Ecto neural progenitor cell (in vitro differentiated cells): ENCODE data around the gene BRAF.
"Not testable (repeated sequence)": the region's sequence is repeated elsewhere in the genome, so short reads cannot be mapped to it uniquely, and the experiment has no call there.

Source experiments
- DNase-seq: peaks from one replicate; pipeline ENCODE4 v3.0.0-alpha.2; 2018; ENCODE audit warnings: low spot score

The BRAF gene

DNA sequence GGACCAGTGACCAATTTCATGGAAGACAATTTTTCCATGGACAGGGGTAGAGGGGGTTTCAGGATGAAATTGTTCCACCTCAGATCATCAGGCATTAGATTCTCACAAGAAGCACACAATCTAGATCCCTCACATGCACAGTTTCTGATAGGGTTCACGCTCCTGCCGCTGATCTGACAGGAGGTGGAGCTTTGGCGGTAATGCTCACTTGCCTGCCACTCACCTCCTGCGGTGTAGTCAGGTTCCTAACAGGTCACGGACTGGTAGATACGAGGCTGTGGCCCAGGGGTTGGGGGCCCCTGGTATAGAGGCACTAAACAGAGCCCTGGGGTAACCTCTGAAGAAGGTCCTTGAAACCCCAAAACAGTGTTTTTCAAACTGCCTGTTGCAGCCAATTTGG is 6.5 kb downstream of the BRAF start:
- DNase-seq = no peak

DNA sequence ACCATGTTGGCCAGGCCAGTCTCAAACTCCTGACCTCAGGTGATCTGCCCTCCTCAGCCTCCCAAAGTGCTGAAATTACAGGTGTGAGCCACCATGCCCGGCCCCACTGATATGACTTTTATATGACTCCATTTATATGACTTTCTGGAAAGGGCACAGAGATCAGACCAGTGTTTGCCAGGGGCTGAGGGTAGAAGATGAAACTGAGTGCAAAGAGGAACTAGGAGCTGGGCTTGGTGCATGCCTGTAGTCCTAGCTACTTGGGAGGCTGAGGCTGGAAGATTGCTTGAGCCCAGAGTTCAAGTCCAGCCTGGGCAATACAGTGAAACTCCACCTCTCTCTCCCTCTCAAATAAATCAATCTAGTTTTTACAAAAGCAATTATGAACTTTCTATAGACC is 7.5 kb downstream of the BRAF start:
- no peak for DNase-seq

DNA sequence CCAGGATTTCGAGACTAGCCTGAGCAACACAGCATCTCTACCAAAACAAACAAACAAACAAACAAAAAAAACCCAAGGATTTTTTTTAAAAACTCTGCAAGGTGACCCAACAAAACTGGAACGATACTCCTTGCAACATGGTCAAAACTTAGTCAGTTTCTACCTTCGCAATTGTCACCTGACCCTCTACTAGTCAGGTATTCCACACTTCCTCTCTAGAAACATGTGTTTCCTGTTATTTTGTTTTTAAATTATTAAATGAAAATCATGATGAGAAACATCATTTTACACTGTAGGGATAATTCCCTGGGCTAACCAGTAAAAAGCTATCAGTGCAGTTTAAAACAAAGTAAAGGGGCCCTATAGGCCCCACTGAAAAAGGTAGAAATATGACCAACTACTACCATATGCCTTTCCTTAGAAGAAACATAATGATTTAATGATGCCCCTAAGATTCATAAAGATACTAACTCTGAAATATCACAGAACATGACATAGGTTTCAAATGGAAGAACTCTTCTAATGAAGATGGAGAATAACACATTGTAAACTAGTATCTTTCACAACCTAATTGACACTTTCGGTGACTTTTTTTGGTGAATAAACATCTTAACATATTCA is 8.7 kb downstream of the BRAF start:
- DNase-seq = no peak

DNA sequence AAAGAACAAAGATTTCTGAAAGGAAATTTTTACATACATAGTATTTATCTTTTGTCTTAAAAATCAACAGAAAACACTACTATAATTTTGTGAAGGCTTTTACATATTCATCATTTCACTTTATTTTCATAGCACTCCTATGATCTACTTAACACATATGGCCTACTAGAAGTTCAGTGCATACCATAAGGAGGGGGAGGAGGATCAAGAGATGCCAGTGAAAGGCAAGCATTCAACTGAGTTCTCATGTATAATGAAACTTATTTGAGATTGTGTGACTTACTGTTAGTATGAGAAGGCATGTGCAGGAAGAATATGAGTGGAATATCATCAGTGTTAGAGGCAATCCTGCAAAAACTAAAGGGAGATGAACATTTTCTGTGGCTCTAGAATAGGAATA is 10.6 kb downstream of the BRAF start:
- DNase-seq = no peak

DNA sequence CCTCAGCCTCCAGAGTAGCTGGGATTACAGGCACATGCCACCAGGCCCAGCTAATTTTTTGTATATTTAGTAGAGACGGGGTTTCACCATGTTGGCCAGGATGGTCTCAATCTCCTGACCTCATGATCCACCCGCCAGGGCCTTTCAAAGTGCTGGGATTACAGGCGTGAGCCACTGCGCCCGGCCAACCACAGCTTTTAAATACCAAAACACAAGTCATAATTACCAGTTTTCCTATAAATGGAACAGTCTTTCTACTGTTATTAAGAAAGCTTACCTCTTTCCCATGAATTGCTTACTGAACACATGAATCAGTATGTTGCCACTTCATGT is 11.2 kb downstream of the BRAF start:
- DNase-seq = not testable (repeated sequence)

DNA sequence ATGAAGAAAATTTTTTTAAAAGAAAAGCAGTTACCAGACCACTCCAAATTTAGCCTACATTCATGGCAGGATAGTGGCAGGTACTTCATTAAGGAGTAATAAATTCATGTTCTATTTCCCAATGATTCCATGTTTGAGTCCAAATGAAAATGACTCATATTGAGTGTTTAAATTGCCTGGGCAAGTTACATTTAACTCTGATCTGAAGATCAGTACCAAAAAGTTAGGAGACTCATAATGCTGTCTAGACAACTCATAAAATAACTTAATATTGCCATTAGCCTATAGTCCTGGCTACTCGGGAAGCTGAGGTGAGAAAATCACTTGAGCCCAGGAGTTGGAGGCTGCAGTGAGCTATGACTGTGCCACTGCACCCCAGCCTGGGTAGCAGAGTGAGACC is 13.0 kb downstream of the BRAF start:
- no peak for DNase-seq

DNA sequence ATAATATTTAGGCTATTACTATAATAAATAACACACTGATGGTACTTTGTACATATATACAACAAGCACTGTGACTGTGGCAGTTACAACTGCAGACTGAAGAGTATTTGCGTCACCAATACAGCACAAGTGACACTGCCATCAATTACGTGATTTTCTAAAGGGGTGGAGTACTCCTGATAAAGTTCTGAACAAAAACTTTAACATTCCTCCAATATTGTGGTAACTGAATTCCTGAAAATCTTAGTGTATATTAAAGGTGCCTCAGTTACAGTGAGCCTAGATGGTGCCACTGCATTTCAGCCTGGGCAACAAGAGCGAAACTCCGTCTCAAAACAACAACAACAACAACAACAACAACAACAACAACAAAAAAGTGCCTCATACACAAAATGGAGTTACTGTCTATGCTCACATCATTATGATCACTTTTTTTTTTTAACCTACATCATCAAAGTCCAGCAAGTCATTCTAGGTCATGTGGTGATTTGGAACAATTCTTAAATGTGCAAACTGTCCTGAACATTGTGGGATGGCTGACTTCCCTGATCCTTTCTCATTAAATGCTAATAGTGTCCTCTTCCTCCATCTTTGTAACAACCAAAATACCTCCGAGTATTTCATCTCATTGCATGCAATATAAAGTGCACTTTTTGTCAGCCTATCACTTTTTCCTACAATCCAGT is 15.1 kb downstream of the BRAF start:
- DNase-seq = no peak

DNA sequence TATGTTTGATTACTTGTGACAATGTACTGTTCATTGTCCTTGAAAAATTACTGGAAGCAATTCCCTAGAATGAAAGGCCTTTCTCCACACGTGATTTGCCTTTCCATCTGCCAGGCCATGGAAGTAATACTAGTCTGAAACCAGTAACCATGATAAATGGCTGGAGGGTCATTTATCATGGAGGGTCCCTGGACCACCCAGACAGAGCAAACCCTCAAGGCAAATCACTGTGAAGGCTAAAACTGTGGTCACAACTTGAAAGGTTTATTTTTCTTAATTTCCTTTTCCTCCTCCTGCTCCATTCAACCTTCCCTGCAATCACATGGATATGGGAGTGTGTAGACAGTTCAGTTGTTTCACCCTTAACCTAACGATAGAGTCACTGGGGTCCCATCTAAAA is 16.4 kb downstream of the BRAF start:
- DNase-seq = no peak

DNA sequence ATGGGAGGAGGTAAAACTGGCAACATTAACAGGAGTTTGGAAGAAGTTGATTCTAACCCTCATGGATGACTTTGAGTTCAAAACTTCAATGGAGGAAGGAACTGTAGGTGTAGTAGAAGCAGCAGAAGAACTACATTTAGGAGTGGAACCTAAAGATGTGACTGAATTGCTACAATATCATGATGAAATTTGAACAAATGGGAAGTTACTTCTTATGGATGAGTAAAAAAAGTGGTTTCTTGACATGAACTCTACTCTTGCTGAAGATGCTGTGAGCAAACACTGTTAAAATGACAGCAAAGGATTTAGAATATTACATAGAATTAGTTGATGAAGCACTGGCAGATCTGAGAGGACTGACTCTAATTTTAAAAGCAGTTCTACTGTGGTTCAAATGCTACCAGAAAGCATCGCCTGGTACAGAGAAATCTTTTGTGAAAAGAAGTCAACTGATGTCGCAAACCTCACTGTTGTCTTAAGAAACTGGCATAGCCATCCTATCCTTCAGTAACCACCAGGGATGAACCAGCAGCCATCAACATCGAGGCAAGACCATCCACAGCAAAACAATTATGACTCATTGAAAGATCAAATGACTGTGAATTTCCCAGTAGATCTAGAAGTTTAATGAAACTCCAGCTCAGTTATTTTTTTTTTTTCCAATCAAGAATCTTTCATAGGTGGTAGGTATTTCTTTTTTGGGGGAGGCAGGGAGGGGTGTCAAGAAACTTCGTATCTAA is 20.8 kb downstream of the BRAF start:
- no peak for DNase-seq

DNA sequence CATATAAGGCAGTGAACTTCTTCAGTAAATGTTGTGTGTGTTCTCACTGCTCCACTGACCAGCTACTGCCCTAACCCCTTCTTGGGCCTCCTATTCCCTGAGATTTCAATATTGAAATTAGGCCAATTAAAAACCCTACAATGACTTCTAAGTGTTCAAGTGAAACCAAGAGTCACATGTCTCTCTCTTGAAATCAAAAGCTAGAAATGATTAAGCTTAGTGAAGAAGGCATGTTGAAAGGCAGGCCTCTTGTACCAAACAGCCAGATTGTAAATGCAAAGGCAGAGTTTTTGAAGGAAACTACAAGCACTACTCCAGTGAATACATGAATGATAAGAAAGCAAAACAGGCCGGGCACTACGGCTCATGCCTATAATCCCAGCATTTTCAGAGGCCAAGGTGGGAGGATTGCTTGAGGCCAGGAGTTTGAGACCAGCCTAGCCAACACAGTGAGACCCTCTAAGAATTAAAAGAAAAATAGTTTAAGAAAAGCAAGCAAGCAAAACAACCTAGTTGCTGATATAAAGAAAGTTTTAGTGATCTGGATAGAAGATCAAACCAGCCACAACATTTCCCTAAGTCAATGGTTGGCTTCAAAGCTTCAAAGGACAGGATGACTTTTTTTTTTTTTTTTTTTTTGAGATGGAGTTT is 22.3 kb downstream of the BRAF start:
- no peak for DNase-seq

DNA sequence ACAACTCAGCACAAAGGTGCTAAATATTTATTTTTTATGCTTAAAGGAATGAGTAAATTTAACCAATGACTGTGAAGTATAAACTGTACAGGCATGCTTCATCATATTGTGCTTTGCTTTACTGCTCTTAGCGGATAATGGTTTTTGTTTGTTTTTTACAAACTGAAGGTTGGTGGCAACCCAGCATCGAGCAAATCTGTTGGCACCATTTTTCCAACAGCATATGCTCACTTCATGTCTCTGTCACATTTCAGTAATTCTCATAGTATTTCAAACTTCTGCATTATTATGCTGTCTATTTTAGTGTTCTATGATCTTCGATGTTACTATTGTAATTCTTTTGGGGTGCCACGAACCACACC is 22.8 kb downstream of the BRAF start:
- no peak for DNase-seq

DNA sequence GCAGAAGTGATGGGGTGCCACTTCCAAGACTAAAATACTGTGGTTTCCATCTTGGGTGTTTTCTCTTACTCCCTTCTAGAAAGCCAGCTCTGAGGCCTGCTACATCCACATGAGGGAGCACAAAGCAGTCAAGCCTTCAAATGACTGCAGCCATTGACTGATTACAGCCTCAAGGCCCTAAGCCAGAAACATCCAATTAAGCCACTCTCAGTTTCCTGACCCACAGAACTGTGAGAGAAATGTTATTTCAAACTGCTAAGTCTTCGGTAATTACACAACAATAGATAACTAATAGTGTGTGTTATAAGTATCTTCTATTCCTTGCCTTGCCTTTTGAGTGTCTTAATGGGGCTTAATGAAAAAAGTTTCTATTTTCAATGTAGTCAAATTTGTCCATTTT is 24.8 kb downstream of the BRAF start:
- DNase-seq = no peak

DNA sequence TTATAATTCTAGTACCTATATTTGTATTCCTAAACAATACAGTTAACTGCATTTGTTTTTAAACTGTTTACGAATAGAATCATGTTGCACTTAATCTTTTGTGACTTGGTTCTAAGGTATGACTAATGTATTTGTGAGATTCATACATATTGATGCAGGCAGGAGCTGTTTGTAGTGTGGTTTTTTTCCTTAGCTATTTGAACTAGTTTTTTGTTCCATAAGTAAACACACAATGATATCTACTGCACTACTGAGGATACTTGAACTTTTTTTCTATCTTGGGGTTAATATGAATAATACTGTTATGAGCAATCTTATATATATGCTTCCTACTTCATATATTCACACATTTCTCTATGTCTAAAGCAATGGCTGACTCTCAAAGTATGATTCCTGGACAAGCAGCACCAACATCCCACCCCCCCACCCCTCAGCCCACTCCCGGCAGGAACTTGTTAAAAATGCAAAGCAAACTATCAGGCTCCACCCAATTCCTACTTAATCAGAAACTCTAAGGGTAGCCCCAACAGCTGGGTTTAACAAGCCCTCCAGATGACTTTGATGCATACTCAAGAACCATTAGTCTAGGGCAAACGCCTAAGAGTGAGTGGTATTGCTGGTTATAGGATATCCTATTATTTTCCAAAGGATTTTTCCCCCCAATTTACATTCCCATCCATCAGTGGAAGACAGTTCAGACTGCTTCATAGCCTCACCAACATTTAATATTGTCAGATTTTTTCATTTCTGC is 25.8 kb downstream of the BRAF start:
- DNase-seq = no peak

DNA sequence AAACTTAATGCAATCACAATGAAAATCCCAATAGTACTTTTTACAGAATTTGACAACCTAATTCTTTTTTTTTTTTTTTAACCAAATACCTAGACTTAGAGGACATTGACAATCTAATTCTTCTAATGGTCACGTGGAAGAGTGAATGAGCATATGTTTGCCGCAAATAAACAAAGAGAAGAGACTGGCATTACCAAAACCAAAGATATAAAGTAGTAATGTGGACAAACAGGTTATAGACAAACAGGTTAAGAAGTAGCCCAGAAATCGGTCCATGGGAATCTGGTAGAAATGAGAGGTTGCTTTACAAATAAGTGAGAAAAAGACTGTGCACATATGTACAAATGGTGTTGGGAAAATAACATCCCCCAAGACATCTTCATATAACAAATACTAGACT is 27.7 kb downstream of the BRAF start:
- no peak for DNase-seq

DNA sequence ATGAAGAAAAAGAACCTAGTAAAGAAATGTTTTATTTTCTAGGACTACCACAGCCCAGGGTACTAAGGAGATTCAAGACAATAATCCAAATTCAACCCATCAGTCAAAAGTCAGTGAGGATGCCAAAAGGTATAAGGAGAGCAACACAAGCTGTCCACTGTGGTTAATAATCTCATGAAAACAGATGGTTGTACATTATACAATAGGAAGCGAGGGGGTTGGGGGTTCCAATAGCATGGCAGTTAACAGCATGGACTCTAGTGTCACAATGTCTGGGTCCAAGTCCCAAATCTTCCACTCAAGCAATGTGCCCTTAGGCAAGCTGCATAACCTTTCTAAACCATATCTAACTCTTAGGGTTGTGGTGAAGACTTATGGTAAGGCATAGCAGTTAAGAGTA is 35.1 kb downstream of the BRAF start:
- DNase-seq = no peak

DNA sequence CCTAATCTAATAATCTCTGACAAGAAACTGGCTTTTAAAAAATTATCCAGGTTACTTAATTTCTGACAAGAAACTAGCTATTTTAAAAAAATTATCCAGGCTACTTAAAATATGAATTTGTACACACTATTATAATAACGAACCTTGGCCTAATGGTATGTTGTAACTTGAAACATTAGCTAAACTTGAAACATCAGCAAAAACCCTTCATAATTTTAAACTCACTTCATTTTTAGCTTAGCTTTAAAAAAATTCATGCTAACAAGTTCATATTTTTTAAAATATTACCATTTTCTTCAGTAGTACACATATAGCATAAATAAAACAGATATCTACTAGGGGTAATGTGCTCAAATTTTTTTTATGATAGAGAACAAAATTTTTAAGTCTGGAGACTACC is 35.6 kb downstream of the BRAF start:
- no peak for DNase-seq

DNA sequence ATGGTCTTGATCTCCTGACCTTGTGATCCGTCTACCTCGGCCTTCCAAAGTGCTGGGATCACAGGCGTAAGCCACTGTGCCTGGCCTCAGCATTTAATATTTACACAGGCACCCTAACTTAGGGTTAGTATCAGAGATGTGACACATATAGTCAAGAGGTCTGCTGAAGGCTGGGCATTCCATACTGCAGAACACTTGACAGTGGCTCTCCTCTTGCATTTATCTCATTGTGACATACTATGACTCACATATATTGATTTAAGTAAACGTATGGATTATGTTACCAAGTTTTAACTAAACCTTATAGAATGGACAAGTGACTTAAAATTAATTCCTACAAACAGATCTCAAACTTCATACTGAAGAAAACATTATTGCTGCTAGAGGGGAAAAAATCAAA is 36.6 kb downstream of the BRAF start:
- no peak for DNase-seq

DNA sequence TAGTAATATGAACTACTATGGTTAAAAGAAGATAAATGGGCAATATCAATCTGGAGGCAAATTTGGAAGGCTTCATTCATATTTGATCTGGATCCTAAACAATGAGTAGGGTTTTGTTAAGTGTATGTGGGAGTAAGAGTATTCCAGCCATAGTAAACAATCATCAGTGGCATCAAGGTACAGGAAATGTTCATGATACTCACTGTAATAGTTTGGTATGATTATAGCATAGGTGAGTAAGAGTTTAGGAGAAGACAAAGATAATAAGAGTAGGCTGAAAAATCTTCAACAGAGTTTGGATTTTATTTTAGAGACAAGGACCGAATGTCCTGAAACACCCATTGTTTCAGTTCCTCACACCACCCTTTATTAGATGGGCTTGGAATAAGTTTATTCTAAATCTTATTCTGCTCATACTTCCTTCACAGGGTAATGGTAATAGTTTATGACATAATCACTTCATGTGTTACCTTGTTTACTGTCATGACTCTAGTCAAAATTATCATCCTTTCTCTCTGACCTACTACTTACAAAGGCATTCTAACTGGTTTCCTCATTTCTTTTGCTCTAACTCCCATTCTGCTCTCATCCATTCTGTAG is 38.9 kb downstream of the BRAF start:
- DNase-seq = no peak

DNA sequence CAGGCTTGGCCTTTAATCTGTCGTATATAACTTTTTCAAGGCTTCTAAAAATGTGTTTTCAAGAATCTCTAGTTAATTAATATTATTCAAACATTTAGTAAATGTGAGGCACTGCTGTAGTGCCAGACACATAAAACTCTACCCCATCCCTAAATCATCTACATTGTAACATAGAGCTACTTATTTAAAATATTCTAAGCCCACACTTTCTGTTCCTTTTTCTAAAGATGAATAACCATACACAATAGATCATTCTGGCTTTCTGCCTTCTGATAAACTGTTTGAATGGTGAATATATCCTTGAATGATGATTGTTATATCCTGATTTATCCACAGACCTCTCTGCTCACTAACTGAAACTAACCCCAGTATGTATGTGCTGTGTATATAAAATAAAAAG is 41.4 kb downstream of the BRAF start:
- DNase-seq = no peak

DNA sequence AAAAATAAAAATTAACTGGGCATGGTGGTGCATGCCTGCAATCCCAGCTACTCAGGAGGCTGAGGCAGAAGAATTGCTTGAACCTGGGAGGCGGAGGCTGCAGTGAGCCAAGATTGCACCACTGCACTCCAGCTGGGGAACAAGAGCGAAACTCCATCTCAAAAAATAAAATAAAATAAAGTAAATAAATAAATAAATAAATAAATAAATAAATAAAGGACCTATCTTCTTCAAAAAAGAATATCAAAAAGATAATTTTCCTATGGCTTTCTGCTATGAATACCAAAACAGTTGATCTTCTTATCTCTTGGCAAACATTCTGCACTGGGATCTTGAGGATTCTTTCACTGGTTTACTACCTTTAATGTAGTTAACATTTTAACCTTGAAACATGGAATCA is 41.9 kb downstream of the BRAF start:
- DNase-seq = not testable (repeated sequence)

DNA sequence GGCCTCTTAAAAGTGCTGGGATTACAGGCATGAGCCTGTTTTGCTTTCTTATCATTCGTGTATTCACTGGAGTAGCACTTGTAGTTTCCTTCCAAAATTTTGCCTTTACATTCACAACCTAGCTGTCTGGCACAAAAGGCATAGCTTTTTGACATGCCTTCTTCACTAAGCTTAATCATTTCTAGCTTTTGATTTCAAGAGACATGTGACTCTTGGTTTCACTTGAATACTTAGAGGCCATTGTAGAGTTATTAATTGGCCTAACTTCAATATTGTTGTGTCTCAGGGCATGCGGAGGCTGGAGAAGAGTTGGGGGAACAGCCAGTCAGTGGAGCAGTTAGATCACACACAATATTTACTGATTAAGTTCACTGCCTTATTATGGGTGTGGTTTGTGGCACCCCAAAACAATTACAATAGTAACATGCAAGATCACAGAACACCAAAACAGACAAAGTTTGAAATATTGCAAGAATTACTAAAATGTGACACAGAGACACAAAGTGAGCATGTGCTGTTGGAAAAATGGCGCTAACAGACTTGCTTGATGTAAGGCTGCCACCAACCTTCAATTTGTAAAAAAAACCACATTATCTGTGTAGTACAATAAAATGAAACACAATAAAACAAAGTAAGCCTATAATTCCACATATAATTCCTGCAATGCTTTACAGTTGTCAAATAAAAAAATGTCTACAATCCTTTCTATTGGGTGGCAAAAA is 43.1 kb downstream of the BRAF start:
- DNase-seq = no peak

DNA sequence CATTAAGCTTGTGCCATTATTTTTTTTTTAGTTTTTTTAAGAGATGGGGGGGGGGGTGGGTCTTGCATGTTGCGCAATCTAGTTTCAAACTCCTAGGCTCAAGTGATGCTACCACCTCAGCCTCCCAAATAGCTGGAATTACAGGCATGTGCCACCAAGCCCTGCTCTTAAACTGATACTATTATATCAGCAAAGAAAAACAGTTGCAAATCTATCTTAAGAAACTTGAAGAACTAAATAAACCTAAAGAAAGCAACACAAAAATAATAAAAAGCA is 47.5 kb downstream of the BRAF start:
- no peak for DNase-seq
